Cerebellar cortex (tissue), 1 donor: ENCODE results near the gene PKP2.

ENCODE experiments used
- DNase-seq: peaks from one replicate; pipeline ENCODE4 v3.0.0-alpha.2; 2015; ENCODE audit warnings: low spot score

The PKP2 gene

GRCh38 chr12:32755051-32755653 is 141.4 kb downstream of the PKP2 start:
- peak; percentile 71 for DNase-seq

GRCh38 chr12:32754111-32754510 is 142.5 kb downstream of the PKP2 start:
- no peak for DNase-seq

DNA sequence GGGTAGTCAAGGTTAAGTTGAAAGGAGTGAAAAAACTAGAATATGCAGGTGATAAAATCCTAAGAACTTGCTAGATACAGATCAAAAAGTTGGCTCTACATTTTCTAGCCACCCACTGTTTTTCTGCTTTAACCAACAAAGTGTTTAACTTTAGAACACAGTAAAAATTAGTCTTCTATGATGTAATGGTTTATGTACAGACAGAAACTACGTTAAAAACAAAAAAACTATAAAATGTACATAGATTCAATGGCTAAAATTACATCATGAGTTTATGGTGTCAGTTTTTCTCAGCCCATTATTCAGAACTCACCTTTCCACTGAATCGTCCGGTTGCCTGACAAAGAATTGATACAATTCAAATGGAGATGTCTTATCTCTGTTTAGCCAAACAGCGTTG is 143.0 kb downstream of the PKP2 start:
- no peak for DNase-seq

- no peak for DNase-seq
These were observed 153.3 kb downstream of the PKP2 start for GRCh38 chr12:32743264-32743663.

DNA sequence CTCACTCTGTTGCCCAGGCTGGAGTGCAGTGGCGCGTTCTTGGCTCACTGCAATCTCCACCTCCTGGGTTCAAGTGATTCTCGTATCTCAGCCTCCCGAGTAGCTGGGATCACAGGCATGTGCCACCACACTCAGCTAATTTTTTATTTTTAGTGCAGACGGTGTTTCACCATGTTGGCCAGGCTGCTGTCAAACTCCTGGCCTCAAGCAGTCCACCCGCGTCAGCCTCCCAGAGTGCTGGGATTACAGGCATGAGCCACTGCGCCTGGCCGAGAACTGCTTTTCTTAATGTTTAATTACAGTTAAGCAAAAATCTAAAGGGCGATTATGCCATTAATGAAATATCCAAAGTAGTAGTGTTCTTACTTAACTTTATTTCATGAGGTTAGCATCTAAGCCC is 154.4 kb downstream of the PKP2 start:
- no peak for DNase-seq
